Measurements from ENCODE around the gene RHOA. TPM values are rescaled to one million over a fixed set of nuclear protein-coding genes. Genes with fewer than 3 reads are reported as not detected.

Gene RHOA
- total and polyA plus RNA-seq, 10 of the 15 experiments (the other 5 are each of a cell fraction or from before 2014, with no cell fraction given) = 246 to 1,049 (median 515) TPM

DNA sequence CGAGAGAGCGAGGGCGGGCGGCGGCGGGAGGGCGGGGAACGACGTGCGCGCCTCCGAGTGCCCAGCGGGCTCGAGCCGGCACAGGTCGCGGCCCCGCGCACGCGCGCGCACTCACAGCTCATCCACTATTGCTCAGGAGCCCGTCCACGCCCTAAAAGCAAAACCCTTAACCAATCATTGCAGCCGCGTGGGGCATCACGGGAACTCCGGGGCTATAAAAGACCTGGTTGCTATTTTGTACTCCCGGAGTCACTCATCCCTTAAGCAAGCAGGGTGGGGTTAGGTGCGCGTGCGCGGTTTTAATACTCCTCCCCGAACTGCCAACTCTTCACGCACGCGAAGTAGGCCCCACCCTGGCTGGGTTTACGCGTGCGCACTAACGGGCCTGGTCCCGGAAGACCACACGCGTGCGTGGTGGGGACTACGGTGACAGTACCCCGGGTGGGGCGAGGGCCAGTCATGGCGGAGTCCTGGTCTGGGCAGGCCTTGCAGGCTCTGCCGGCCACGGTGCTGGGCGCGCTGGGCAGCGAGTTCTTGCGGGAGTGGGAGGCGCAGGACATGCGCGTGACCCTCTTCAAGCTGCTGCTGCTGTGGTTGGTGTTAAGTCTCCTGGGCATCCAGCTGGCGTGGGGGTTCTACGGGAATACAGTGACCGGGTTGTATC is at the start of gene RHOA, which contains the start of gene TCTA (continued):
- TF ChIP-seq NR2C2 (IDR thresholded peaks at IDR 0.05; ENCODE audit: borderline replicate concordance, control insufficient read depth, insufficient read length, low read depth) (no peak), MXI1 (IDR thresholded peaks at IDR 0.05; ENCODE audit: low read depth, low read length) (peak; percentile 92), REST (IDR thresholded peaks at IDR 0.05; ENCODE audit: low read depth, low read length) (no peak), HDGF (IDR thresholded peaks at IDR 0.05) (peak; percentile 92), EZH2 (IDR thresholded peaks at IDR 0.05; ENCODE audit: borderline replicate concordance, control insufficient read depth, low read depth, low read length) (no peak), USF1 (IDR thresholded peaks at IDR 0.05; ENCODE audit: borderline replicate concordance, extremely low read length, insufficient read depth, low read depth, low read length) (no peak), TCF7 (IDR thresholded peaks at IDR 0.05; ENCODE audit: borderline replicate concordance) (no peak), SMARCA5 (IDR thresholded peaks at IDR 0.05) (0 out of 2 replicates have a peak, but pooled peaks have one; percentile 61), SPI1 (IDR thresholded peaks at IDR 0.05; ENCODE audit: borderline replicate concordance, insufficient read depth, low read depth, low read length) (no peak), ESRRA (IDR thresholded peaks at IDR 0.05; ENCODE audit: low read length) (no peak)
- TF ChIP-seq, protein P1, sequence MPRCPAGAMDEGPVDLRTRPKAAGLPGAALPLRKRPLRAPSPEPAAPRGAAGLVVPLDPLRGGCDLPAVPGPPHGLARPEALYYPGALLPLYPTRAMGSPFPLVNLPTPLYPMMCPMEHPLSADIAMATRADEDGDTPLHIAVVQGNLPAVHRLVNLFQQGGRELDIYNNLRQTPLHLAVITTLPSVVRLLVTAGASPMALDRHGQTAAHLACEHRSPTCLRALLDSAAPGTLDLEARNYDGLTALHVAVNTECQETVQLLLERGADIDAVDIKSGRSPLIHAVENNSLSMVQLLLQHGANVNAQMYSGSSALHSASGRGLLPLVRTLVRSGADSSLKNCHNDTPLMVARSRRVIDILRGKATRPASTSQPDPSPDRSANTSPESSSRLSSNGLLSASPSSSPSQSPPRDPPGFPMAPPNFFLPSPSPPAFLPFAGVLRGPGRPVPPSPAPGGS (IDR thresholded peaks at IDR 0.05; ENCODE audit: borderline replicate concordance, insufficient read depth, low read depth, low read length, poor library complexity, severe bottlenecking) = no peak
- TF ChIP-seq, protein P2, sequence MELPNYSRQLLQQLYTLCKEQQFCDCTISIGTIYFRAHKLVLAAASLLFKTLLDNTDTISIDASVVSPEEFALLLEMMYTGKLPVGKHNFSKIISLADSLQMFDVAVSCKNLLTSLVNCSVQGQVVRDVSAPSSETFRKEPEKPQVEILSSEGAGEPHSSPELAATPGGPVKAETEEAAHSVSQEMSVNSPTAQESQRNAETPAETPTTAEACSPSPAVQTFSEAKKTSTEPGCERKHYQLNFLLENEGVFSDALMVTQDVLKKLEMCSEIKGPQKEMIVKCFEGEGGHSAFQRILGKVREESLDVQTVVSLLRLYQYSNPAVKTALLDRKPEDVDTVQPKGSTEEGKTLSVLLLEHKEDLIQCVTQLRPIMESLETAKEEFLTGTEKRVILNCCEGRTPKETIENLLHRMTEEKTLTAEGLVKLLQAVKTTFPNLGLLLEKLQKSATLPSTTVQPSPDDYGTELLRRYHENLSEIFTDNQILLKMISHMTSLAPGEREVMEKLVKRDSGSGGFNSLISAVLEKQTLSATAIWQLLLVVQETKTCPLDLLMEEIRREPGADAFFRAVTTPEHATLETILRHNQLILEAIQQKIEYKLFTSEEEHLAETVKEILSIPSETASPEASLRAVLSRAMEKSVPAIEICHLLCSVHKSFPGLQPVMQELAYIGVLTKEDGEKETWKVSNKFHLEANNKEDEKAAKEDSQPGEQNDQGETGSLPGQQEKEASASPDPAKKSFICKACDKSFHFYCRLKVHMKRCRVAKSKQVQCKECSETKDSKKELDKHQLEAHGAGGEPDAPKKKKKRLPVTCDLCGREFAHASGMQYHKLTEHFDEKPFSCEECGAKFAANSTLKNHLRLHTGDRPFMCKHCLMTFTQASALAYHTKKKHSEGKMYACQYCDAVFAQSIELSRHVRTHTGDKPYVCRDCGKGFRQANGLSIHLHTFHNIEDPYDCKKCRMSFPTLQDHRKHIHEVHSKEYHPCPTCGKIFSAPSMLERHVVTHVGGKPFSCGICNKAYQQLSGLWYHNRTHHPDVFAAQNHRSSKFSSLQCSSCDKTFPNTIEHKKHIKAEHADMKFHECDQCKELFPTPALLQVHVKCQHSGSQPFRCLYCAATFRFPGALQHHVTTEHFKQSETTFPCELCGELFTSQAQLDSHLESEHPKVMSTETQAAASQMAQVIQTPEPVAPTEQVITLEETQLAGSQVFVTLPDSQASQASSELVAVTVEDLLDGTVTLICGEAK (IDR thresholded peaks at IDR 0.05; ENCODE audit: borderline replicate concordance) = no peak
